Keratinocyte (primary cell): ENCODE results near the gene TMPRSS2. TPM values are rescaled to one million over a fixed set of nuclear protein-coding genes. Genes with fewer than 3 reads are reported as not detected.
"Not testable (repeated sequence)": the region's sequence is repeated elsewhere in the genome, so short reads cannot be mapped to it uniquely, and the experiment has no call there.

Source experiments
- DNase-seq: peaks from one replicate; pipeline ENCODE4 v3.0.0-alpha.2; 2011; ENCODE audit warnings: low read depth, missing footprints, low spot score
- FAIRE-seq: peaks from 2 replicates; lab custom pipeline; 2011; peaks lifted over from hg19 to GRCh38; lab: Jason Lieb, UNC
- H2AFZ ChIP-seq: 2 replicates; pipeline ENCODE4 v1.6.0; 2012; ENCODE audit warnings: low read length, control low read depth, inconsistent platforms; ENCODE audit not compliant: control insufficient read depth
- H3K27ac ChIP-seq: 2 replicates; pipeline ENCODE4 v1.5.1; 2011; ENCODE audit warnings: low read length; ENCODE audit not compliant: control insufficient read depth, insufficient read depth
- H3K27me3 ChIP-seq: 3 replicates; pipeline ENCODE4 v1.6.0; 2011; ENCODE audit warnings: low read length; ENCODE audit not compliant: control insufficient read depth, insufficient read depth; ENCODE audit errors: extremely low read depth
- H3K36me3 ChIP-seq, 2 experiments: 2 replicates in 1 of 2; 3 replicates in 1 of 2; pipeline ENCODE4 v1.5.1; 2011; ENCODE audit warnings: low read length in 2 of 2, mild to moderate bottlenecking in 1 of 2; ENCODE audit not compliant: control insufficient read depth in 2 of 2, insufficient read depth in 2 of 2; ENCODE audit errors: extremely low read depth in 1 of 2
- H3K4me1 ChIP-seq: 3 replicates; pipeline ENCODE4 v1.5.1; 2011; ENCODE audit warnings: low read length; ENCODE audit not compliant: control insufficient read depth, insufficient read depth; ENCODE audit errors: extremely low read depth
- H3K4me2 ChIP-seq: 3 replicates; pipeline ENCODE4 v1.6.0; 2011; ENCODE audit warnings: low read depth, low read length; ENCODE audit not compliant: control insufficient read depth, insufficient read depth; ENCODE audit errors: extremely low read depth
- H3K4me3 ChIP-seq, 3 experiments: fragments of 200-600 bp in 1 of 3; sonication (generic) in 1 of 3; 2 replicates in 2 of 3; 3 replicates in 1 of 3; pipeline ENCODE4 v1.5.1; 2011 to 2016; ENCODE audit warnings: low read length in 3 of 3, mild to moderate bottlenecking in 3 of 3, control low read depth in 2 of 3, inconsistent platforms in 1 of 3, low read depth in 1 of 3, mixed read lengths in 1 of 3, mixed run types in 1 of 3, moderate library complexity in 1 of 3; ENCODE audit not compliant: control insufficient read depth in 2 of 3, insufficient read depth in 2 of 3; ENCODE audit errors: extremely low read depth in 1 of 3
- H3K79me2 ChIP-seq: 2 replicates; pipeline ENCODE4 v1.6.0; 2012; ENCODE audit warnings: low read length; ENCODE audit not compliant: control insufficient read depth, insufficient read depth
- H3K9ac ChIP-seq: 3 replicates; pipeline ENCODE4 v1.6.0; 2011; ENCODE audit warnings: low read length; ENCODE audit not compliant: control insufficient read depth, insufficient read depth; ENCODE audit errors: extremely low read depth
- H3K9me1 ChIP-seq: 3 replicates; pipeline ENCODE4 v1.6.0; 2011; ENCODE audit warnings: low read length; ENCODE audit not compliant: control insufficient read depth, insufficient read depth; ENCODE audit errors: extremely low read depth
- H3K9me3 ChIP-seq: 2 replicates; pipeline ENCODE4 v1.5.1; 2012; ENCODE audit warnings: low read depth, low read length; ENCODE audit not compliant: control insufficient read depth
- H4K20me1 ChIP-seq: 3 replicates; pipeline ENCODE4 v1.6.0; 2011; ENCODE audit warnings: low read length; ENCODE audit not compliant: control insufficient read depth, insufficient read depth; ENCODE audit errors: extremely low read depth
- EZH2 ChIP-seq: IDR thresholded peaks from one replicate; pipeline ENCODE4 v1.6.1; 2012; ENCODE audit warnings: inconsistent platforms, mild to moderate bottlenecking, low read length, moderate library complexity
- dilution Hi-C: fragments of 300-500 bp; cut with MboI; formaldehyde crosslinking; loops from one replicate; pipeline ENCODE4 v1.7.0; 2020; ENCODE audit warnings: low sequenced_read_pairs; ENCODE audit not compliant: extremely low pct_ligation_motif_present
- polyA plus RNA-seq, 5 experiments: library from polyadenylated mRNA; depleted of rRNA in 3 of 5; stranded (reverse) in 3 of 5; stranded (forward) in 1 of 5; unstranded in 1 of 5; fragments of >200 nt; gene quantifications; 1 replicate in 1 of 5; 2 replicates in 3 of 5; 3 replicates in 1 of 5; pipeline versions ENCODE4 v1.2.1 to v1.2.3, GENCODE V29; 2011 to 2012; ENCODE audit warnings: missing spikeins in 2 of 5, low read depth in 1 of 5, low replicate concordance in 1 of 5
- TF ChIP-seq, protein P1 (sequence below), 3 experiments: IDR thresholded peaks in 1 of 3; conservative IDR thresholded peaks in 1 of 3; optimal IDR thresholded peaks in 1 of 3; 2 replicates in 2 of 3; 3 replicates in 1 of 3; pipeline versions ENCODE3 to v1.5.1; 2011; ENCODE audit warnings: low read length in 3 of 3, mild to moderate bottlenecking in 3 of 3, moderate library complexity in 2 of 3, control low read depth in 1 of 3, inconsistent platforms in 1 of 3; ENCODE audit not compliant: insufficient read depth in 2 of 3; ENCODE audit errors: extremely low read depth in 1 of 3

The TMPRSS2 gene
- polyA plus RNA-seq, 1 donor (not counting 4 experiments of a cell fraction or from before 2014, with no cell fraction given), result not detected

DNA sequence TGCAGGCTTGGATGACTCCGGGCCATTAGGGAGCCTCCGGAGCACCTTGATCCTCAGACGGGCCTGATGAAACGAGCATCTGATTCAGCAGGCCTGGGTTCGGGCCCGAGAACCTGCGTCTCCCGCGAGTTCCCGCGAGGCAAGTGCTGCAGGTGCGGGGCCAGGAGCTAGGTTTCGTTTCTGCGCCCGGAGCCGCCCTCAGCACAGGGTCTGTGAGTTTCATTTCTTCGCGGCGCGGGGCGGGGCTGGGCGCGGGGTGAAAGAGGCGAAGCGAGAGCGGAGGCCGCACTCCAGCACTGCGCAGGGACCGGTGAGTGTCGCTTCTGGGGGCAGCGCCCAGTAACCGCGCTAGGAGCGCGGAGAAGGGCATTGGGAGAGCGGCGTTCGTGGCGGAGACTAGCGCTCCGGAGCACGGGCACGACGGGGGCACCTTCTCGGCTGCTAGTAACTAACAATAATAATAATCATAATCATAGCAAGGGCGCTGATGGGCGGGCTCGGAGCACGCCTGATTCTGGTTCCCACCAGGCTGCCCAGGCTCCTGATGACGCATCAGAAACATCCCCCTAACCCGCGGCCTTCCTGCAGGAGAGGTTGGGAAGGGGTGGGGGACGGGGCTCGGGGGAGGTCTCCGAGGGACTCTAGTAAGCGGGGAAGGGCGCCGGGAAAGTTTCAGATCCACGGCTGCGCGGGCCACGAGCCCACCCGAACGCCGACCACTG is 81.8 kb downstream of the TMPRSS2 start, which contains the start of gene MX1:
Gene MX1 (plus strand): TSS at position 286 of the 722 bp plus-strand sequence. CDS start 5,832 bp downstream, outside the sequence.
- H3K9ac ChIP-seq, result peak within 1 kb of the TSS; percentile 83
- peak within 1 kb of the TSS; percentile 68 for H3K4me2 ChIP-seq
- no peaks in the 10 kb centered on the region for H4K20me1 ChIP-seq
- peaks cover 10% of the 10 kb centered on the region for H3K79me2 ChIP-seq
- no peaks in the 10 kb centered on the region for H3K9me1 ChIP-seq
- H3K27ac ChIP-seq, result peak within 1 kb of the TSS; percentile 70
- no peak for FAIRE-seq
- H3K4me1 ChIP-seq, result peaks cover 4% of the 10 kb centered on the region
- dilution Hi-C loops, result no loop called here
- H3K36me3 ChIP-seq, result peaks cover 0 to 10% of the 10 kb centered on the region in 2 experiments
- H3K27me3 ChIP-seq, result no peaks in the 10 kb centered on the region
- H3K4me3 ChIP-seq, result peak within 1 kb of the TSS; percentile 57 to 89 (median 75)
- no peaks in the 10 kb centered on the region for H3K9me3 ChIP-seq
- peak within 1 kb of the TSS; percentile 68 for H2AFZ ChIP-seq
- TF ChIP-seq, protein P1, sequence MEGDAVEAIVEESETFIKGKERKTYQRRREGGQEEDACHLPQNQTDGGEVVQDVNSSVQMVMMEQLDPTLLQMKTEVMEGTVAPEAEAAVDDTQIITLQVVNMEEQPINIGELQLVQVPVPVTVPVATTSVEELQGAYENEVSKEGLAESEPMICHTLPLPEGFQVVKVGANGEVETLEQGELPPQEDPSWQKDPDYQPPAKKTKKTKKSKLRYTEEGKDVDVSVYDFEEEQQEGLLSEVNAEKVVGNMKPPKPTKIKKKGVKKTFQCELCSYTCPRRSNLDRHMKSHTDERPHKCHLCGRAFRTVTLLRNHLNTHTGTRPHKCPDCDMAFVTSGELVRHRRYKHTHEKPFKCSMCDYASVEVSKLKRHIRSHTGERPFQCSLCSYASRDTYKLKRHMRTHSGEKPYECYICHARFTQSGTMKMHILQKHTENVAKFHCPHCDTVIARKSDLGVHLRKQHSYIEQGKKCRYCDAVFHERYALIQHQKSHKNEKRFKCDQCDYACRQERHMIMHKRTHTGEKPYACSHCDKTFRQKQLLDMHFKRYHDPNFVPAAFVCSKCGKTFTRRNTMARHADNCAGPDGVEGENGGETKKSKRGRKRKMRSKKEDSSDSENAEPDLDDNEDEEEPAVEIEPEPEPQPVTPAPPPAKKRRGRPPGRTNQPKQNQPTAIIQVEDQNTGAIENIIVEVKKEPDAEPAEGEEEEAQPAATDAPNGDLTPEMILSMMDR (optimal IDR thresholded peaks at IDR 0.05 in 1 of 3, IDR thresholded peaks at IDR 0.05 in 1 of 3, conservative IDR thresholded peaks at IDR 0.05 in 1 of 3; ENCODE audit: extremely low read depth in 1 of 3, insufficient read depth in 2 of 3, low read length in 3 of 3), result no peak
- no peak for TF ChIP-seq EZH2
- peak; percentile 13 for DNase-seq

DNA sequence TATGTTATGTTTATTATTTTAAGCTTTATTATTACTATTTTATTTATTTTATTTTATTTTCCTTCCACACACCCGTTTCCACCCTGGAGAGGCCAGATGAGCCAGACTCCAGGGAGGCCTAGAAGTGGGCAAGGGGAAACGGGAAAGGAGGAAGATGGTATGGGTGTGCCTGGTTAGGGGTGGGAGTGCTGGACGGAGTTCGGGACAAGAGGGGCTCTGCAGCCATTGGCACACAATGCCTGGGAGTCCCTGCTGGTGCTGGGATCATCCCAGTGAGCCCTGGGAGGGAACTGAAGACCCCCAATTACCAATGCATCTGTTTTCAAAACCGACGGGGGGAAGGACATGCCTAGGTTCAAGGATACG is 82.4 kb downstream of the TMPRSS2 start:
- peaks cover 10% of the 10 kb centered on the region for H3K79me2 ChIP-seq
- H3K9me3 ChIP-seq, result no peaks in the 10 kb centered on the region
- H3K9ac ChIP-seq, result peak overlapping the region; percentile 83
- H3K9me1 ChIP-seq, result no peaks in the 10 kb centered on the region
- H2AFZ ChIP-seq, result peak overlapping the region; percentile 68
- peak overlapping the region; percentile 68 for H3K4me2 ChIP-seq
- H3K4me1 ChIP-seq, result peaks cover 4% of the 10 kb centered on the region
- FAIRE-seq (no peak), DNase-seq (no peak)
- no peaks in the 10 kb centered on the region for H4K20me1 ChIP-seq
- H3K4me3 ChIP-seq, result peak overlapping the region; percentile 57 to 89 (median 75)
- peaks cover 0 to 10% of the 10 kb centered on the region in 2 experiments for H3K36me3 ChIP-seq
- TF ChIP-seq, protein P1 (optimal IDR thresholded peaks at IDR 0.05 in 1 of 3, IDR thresholded peaks at IDR 0.05 in 1 of 3, conservative IDR thresholded peaks at IDR 0.05 in 1 of 3; ENCODE audit: extremely low read depth in 1 of 3, insufficient read depth in 2 of 3, low read length in 3 of 3), result no peak
- TF ChIP-seq EZH2, result no peak
- no peaks in the 10 kb centered on the region for H3K27me3 ChIP-seq
- H3K27ac ChIP-seq, result peak overlapping the region; percentile 70
- dilution Hi-C loops, result no loop called here

DNA sequence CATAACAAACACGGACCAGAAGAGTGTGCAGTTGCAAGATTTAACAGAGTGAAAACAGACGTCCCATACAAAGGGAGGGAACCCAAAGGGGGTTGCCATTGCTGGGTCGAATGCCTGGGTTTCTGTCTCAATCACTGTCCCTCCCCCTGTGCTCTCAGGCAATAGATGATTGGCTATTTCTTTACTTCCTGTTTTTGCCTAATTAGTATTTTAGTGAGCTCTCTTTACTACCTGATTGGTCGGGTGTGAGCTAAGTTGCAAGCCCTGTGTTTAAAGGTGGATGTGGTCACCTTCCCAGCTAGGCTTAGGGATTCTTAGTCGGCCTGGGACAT is 84.7 kb downstream of the TMPRSS2 start:
- H3K79me2 ChIP-seq, DNase-seq, H2AFZ ChIP-seq, H3K27me3 ChIP-seq, dilution Hi-C loops, H3K27ac ChIP-seq, H3K9me3 ChIP-seq, FAIRE-seq, H4K20me1 ChIP-seq, H3K4me1 ChIP-seq, H3K9ac ChIP-seq, H3K4me3 ChIP-seq, H3K9me1 ChIP-seq, H3K4me2 ChIP-seq, H3K36me3 ChIP-seq: not testable (repeated sequence)
